ENCODE results near the gene EIF2B2.
A peak's percentile ranks its signal among the peaks of the same experiment; 100 is the strongest.

Gene EIF2B2

GRCh38 chr14:75002392-75003249, at the start of gene EIF2B2:
TSS of gene EIF2B2 (plus strand) at chr14:75002921. CDS start at chr14:75002991, 70 bp downstream.
- DNase-seq, result peak; percentile 98

- DNase-seq, result no peak
Measured at GRCh38 chr14:74953686-74954085, 49.0 kb upstream of the EIF2B2 start.

GRCh38 chr14:74954232-74954946, 48.3 kb upstream of the EIF2B2 start:
- no peak for DNase-seq

- no peak for DNase-seq
Measured at GRCh38 chr14:74954947-74955228, 47.8 kb upstream of the EIF2B2 start.

- DNase-seq, result no peak
Measured at GRCh38 chr14:74955229-74956026, 47.3 kb upstream of the EIF2B2 start, which contains the start of gene PGF. TSS of gene PGF (minus strand) at chr14:74955597. CDS start at chr14:74955242, 355 bp downstream.

- no peak for DNase-seq
Measured at GRCh38 chr14:74956027-74956279, 46.8 kb upstream of the EIF2B2 start.

- DNase-seq, result no peak
Measured at GRCh38 chr14:74956280-74957072, 46.2 kb upstream of the EIF2B2 start.

GRCh38 chr14:74959596-74960180, 43.0 kb upstream of the EIF2B2 start:
- DNase-seq, result no peak

GRCh38 chr14:74960736-74961135, 42.0 kb upstream of the EIF2B2 start:
- no peak for DNase-seq

- no peak for DNase-seq
Measured at GRCh38 chr14:74961238-74961911, 41.3 kb upstream of the EIF2B2 start.

GRCh38 chr14:74962046-74962445, 40.7 kb upstream of the EIF2B2 start:
- no peak for DNase-seq

GRCh38 chr14:74962493-74962892, 40.2 kb upstream of the EIF2B2 start:
- no peak for DNase-seq

GRCh38 chr14:74963178-74963704, 39.5 kb upstream of the EIF2B2 start:
- no peak for DNase-seq

GRCh38 chr14:74963705-74964271, 38.9 kb upstream of the EIF2B2 start:
- DNase-seq, result no peak

- no peak for DNase-seq
Measured at GRCh38 chr14:74964787-74965485, 37.8 kb upstream of the EIF2B2 start.

GRCh38 chr14:74965486-74966153, 37.1 kb upstream of the EIF2B2 start:
- DNase-seq, result no peak

- DNase-seq, result no peak
Measured at GRCh38 chr14:74968811-74969210, 33.9 kb upstream of the EIF2B2 start.

GRCh38 chr14:74973003-74973653, 29.6 kb upstream of the EIF2B2 start:
- DNase-seq, result no peak

GRCh38 chr14:74973905-74974363, 28.8 kb upstream of the EIF2B2 start:
- DNase-seq, result no peak

All from activated T-cell treated with anti-CD3 and anti-CD28 coated beads for 4 hours (primary cell).